Measurements from ENCODE around the gene PRR19. TPM values are rescaled to one million over a fixed set of nuclear protein-coding genes. Genes with fewer than 3 reads are reported as not detected.

The PRR19 gene
- total and polyA plus RNA-seq, 8 donors = 0.68 to 0.98 TPM; not detected in 6

GRCh38 chr19:42292963-42293362, 9.0 kb upstream of the PRR19 start:
- WGBS, 5 donors = 80 to 94% (median 91%) methylated on average over 1 to 14 of the region's 14 CpGs
- TF ChIP-seq POLR2AphosphoS5 (IDR thresholded peaks at IDR 0.05) (no peak), EP300 (IDR thresholded peaks at IDR 0.05) (no peak), CTCF (IDR thresholded peaks at IDR 0.05) (no peak), POLR2A (IDR thresholded peaks at IDR 0.05) (no peak)
- no peaks in the 10 kb centered on the region for H3K27me3 ChIP-seq
- no peak overlapping the region for H3K4me3 ChIP-seq
- intact Hi-C loops (cut with DNase I; ENCODE audit: low total_unique reads) = no loop called here
- no peaks in the 10 kb centered on the region for H3K9me3 ChIP-seq
- H3K4me1 ChIP-seq = peaks cover 0 to 44% (median 20%) of the 10 kb centered on the region in 4 donors
- DNase-seq = no peak
- H3K36me3 ChIP-seq = peaks cover 65 to 88% (median 75%) of the 10 kb centered on the region in 4 donors
- H3K27ac ChIP-seq = no peak overlapping the region

- Histone ChIP-seq H3K4me3 (no peak overlapping the region), H3K9me3 (no peaks in the 10 kb centered on the region), H3K4me1 (peaks cover 0 to 44% (median 22%) of the 10 kb centered on the region in 4 donors), H3K27ac (no peak overlapping the region), H3K36me3 (peaks cover 59 to 83% (median 69%) of the 10 kb centered on the region in 4 donors), H3K27me3 (no peaks in the 10 kb centered on the region)
- 83 to 96% (median 86%) methylated on average over 4 to 17 of the region's 17 CpGs for WGBS, 5 donors
- TF ChIP-seq CTCF (IDR thresholded peaks at IDR 0.05) (no peak), POLR2AphosphoS5 (IDR thresholded peaks at IDR 0.05) (no peak), EP300 (IDR thresholded peaks at IDR 0.05) (no peak), POLR2A (IDR thresholded peaks at IDR 0.05) (no peak)
- intact Hi-C loops (cut with DNase I; ENCODE audit: low total_unique reads) = no loop called here
- DNase-seq = no peak
Measured at GRCh38 chr19:42293540-42293939, 8.4 kb upstream of the PRR19 start.

- Histone ChIP-seq H3K4me1 (peaks cover 0 to 44% (median 22%) of the 10 kb centered on the region in 4 donors), H3K36me3 (peaks cover 55 to 78% (median 65%) of the 10 kb centered on the region in 4 donors), H3K27ac (no peak overlapping the region), H3K27me3 (no peaks in the 10 kb centered on the region), H3K4me3 (no peak overlapping the region), H3K9me3 (no peaks in the 10 kb centered on the region)
- DNase-seq = no peak
- 90 to 95% (median 93%) methylated on average over 10 to 15 of the region's 15 CpGs for WGBS, 5 donors
- TF ChIP-seq POLR2A (IDR thresholded peaks at IDR 0.05) = no peak
- intact Hi-C loops (cut with DNase I; ENCODE audit: low total_unique reads) = no loop called here
Measured at GRCh38 chr19:42293948-42294347, 8.0 kb upstream of the PRR19 start.

GRCh38 chr19:42294471-42295137, 7.3 kb upstream of the PRR19 start:
- no peak for DNase-seq
- peaks cover 49 to 72% (median 59%) of the 10 kb centered on the region in 4 donors for H3K36me3 ChIP-seq
- intact Hi-C loops (cut with DNase I; ENCODE audit: low total_unique reads) = no loop called here
- H3K4me3 ChIP-seq = no peak overlapping the region
- TF ChIP-seq POLR2A (IDR thresholded peaks at IDR 0.05) (no peak), CTCF (IDR thresholded peaks at IDR 0.05) (no peak), POLR2AphosphoS5 (IDR thresholded peaks at IDR 0.05) (no peak), EP300 (IDR thresholded peaks at IDR 0.05) (no peak)
- no peaks in the 10 kb centered on the region for H3K27me3 ChIP-seq
- peaks cover 0 to 40% (median 22%) of the 10 kb centered on the region in 4 donors for H3K4me1 ChIP-seq
- H3K27ac ChIP-seq = no peak overlapping the region
- no peaks in the 10 kb centered on the region for H3K9me3 ChIP-seq
- 80 to 88% (median 82%) methylated on average over 17 to 24 of the region's 24 CpGs for WGBS, 5 donors

GRCh38 chr19:42295342-42295741, 6.6 kb upstream of the PRR19 start:
- TF ChIP-seq EP300 (IDR thresholded peaks at IDR 0.05) = no peak
- no peak for TF ChIP-seq CTCF (IDR thresholded peaks at IDR 0.05)
- no peak for TF ChIP-seq POLR2AphosphoS5 (IDR thresholded peaks at IDR 0.05)
- no peak for TF ChIP-seq POLR2A (IDR thresholded peaks at IDR 0.05)
- no peak for DNase-seq
- whole genome bisulfite sequencing, 5 donors = 63 to 73% (median 66%) methylated on average over 5 of the region's 5 CpGs
- intact Hi-C loops (cut with DNase I; ENCODE audit: low total_unique reads) = no loop called here
- H3K4me3 ChIP-seq = no peak overlapping the region
- peaks cover 41 to 65% (median 51%) of the 10 kb centered on the region in 4 donors for H3K36me3 ChIP-seq
- no peaks in the 10 kb centered on the region for H3K9me3 ChIP-seq
- peaks cover 0 to 32% (median 22%) of the 10 kb centered on the region in 4 donors for H3K4me1 ChIP-seq
- H3K27ac ChIP-seq = peak overlapping the region in 1 of 5 donors; percentile 10
- H3K27me3 ChIP-seq = no peaks in the 10 kb centered on the region

Data from stomach (tissue), 9 donors.